DMS114 treated with DMSO at 0.1 percent for 48 hours (cell line): Measurements from ENCODE around the gene SLC25A26.

Experiments
- DNase-seq: peaks from one replicate; lab custom pipeline; 2025; ENCODE audit not compliant: unreplicated experiment; lab: John Stamatoyannopoulos, UW

SLC25A26 gene

GRCh38 chr3:66367979-66368378, 147.2 kb downstream of the SLC25A26 start:
- no peak for DNase-seq

GRCh38 chr3:66370179-66370578, 149.4 kb downstream of the SLC25A26 start:
- DNase-seq: no peak

GRCh38 chr3:66371432-66371831, 150.6 kb downstream of the SLC25A26 start:
- no peak for DNase-seq

- no peak for DNase-seq
Observed at GRCh38 chr3:66372681-66373350, 152.0 kb downstream of the SLC25A26 start.

- DNase-seq: no peak
Observed at GRCh38 chr3:66376568-66376967, 155.8 kb downstream of the SLC25A26 start.

GRCh38 chr3:66377800-66378199, 157.0 kb downstream of the SLC25A26 start:
- no peak for DNase-seq

- no peak for DNase-seq
Observed at GRCh38 chr3:66378256-66378655, 157.5 kb downstream of the SLC25A26 start.

GRCh38 chr3:66379565-66379964, 158.8 kb downstream of the SLC25A26 start:
- DNase-seq: no peak

GRCh38 chr3:66380200-66380932, 159.6 kb downstream of the SLC25A26 start:
- DNase-seq: no peak

GRCh38 chr3:66381626-66382025, 160.8 kb downstream of the SLC25A26 start:
- DNase-seq: no peak

GRCh38 chr3:66382142-66382541, 161.3 kb downstream of the SLC25A26 start:
- no peak for DNase-seq

- DNase-seq: no peak
Observed at GRCh38 chr3:66383023-66383422, 162.2 kb downstream of the SLC25A26 start.

- no peak for DNase-seq
Observed at GRCh38 chr3:66383998-66384745, 163.4 kb downstream of the SLC25A26 start.

- no peak for DNase-seq
Observed at GRCh38 chr3:66385066-66385465, 164.3 kb downstream of the SLC25A26 start.

- no peak for DNase-seq
Observed at GRCh38 chr3:66386011-66386924, 165.5 kb downstream of the SLC25A26 start.

GRCh38 chr3:66386925-66387650, 166.3 kb downstream of the SLC25A26 start:
- DNase-seq: no peak

- DNase-seq: no peak
Observed at GRCh38 chr3:66390013-66390412, 169.2 kb downstream of the SLC25A26 start.

- DNase-seq: no peak
Observed at GRCh38 chr3:66392512-66392911, 171.7 kb downstream of the SLC25A26 start.

- no peak for DNase-seq
Observed at GRCh38 chr3:66392966-66393332, 172.1 kb downstream of the SLC25A26 start.

- DNase-seq: no peak
Observed at GRCh38 chr3:66393333-66394005, 172.7 kb downstream of the SLC25A26 start.
